Astrocyte (in vitro differentiated cells and primary cell): ENCODE measurements around the gene MARK4. TPM values are rescaled to one million over a fixed set of nuclear protein-coding genes. Genes with fewer than 3 reads are reported as not detected.

Experiments
- DNase-seq: peaks from one replicate; pipeline ENCODE4 v3.0.0-alpha.2; 2010; ENCODE audit warnings: low read depth
- FAIRE-seq: peaks from 2 replicates; lab custom pipeline; 2011; peaks lifted over from hg19 to GRCh38; lab: Jason Lieb, UNC
- H2AFZ ChIP-seq: 2 replicates; pipeline ENCODE4 v1.6.0; 2012; ENCODE audit warnings: low read depth, low read length, inconsistent platforms
- H3K27ac ChIP-seq: 2 replicates; pipeline ENCODE4 v1.5.1; 2011; ENCODE audit warnings: low read depth, low read length, inconsistent platforms
- H3K27me3 ChIP-seq: 2 replicates; pipeline ENCODE4 v1.6.0; 2011; ENCODE audit warnings: low read length, inconsistent platforms; ENCODE audit not compliant: insufficient read depth
- H3K36me3 ChIP-seq: 2 replicates; pipeline ENCODE4 v1.5.1; 2011; ENCODE audit warnings: low read length, inconsistent platforms; ENCODE audit not compliant: insufficient read depth
- H3K4me1 ChIP-seq: 2 replicates; pipeline ENCODE4 v1.5.1; 2011; ENCODE audit warnings: low read length, inconsistent platforms; ENCODE audit not compliant: insufficient read depth
- H3K4me2 ChIP-seq: 2 replicates; pipeline ENCODE4 v1.6.0; 2012; ENCODE audit warnings: low read length, inconsistent platforms
- H3K4me3 ChIP-seq: 2 replicates; pipeline ENCODE4 v1.5.1; 2011; ENCODE audit warnings: low read depth, mild to moderate bottlenecking, low read length, inconsistent platforms; ENCODE audit not compliant: insufficient read depth
- H3K79me2 ChIP-seq: 2 replicates; pipeline ENCODE4 v1.6.0; 2012; ENCODE audit warnings: mild to moderate bottlenecking, low read length, inconsistent platforms; ENCODE audit not compliant: insufficient read depth
- H3K9ac ChIP-seq: 2 replicates; pipeline ENCODE4 v1.6.0; 2012; ENCODE audit warnings: mild to moderate bottlenecking, low read length, inconsistent platforms
- H3K9me3 ChIP-seq: 2 replicates; pipeline ENCODE4 v1.5.1; 2012; ENCODE audit warnings: low read depth, mild to moderate bottlenecking, low read length, inconsistent platforms; ENCODE audit not compliant: insufficient read depth
- H4K20me1 ChIP-seq: 2 replicates; pipeline ENCODE4 v1.6.0; 2012; ENCODE audit warnings: low read length, inconsistent platforms; ENCODE audit not compliant: insufficient read depth
- H3K27ac Mint-ChIP-seq: one replicate; pipeline ENCODE4 v1.8.0; 2021; ENCODE audit warnings: mild to moderate bottlenecking, mixed read lengths; ENCODE audit not compliant: unreplicated experiment
- H3K27me3 Mint-ChIP-seq: one replicate; pipeline ENCODE4 v1.8.0; 2021; ENCODE audit warnings: low read depth, mixed read lengths; ENCODE audit not compliant: unreplicated experiment
- H3K36me3 Mint-ChIP-seq: one replicate; pipeline ENCODE4 v1.8.0; 2021; ENCODE audit warnings: low read depth, mixed read lengths; ENCODE audit not compliant: unreplicated experiment
- H3K4me1 Mint-ChIP-seq: one replicate; pipeline ENCODE4 v1.8.0; 2021; ENCODE audit warnings: low read depth, mixed read lengths; ENCODE audit not compliant: unreplicated experiment
- H3K4me3 Mint-ChIP-seq: one replicate; pipeline ENCODE4 v1.8.0; 2021; ENCODE audit warnings: mild to moderate bottlenecking, moderate library complexity, mixed read lengths; ENCODE audit not compliant: unreplicated experiment
- H3K9me3 Mint-ChIP-seq: one replicate; pipeline ENCODE4 v1.8.0; 2021; ENCODE audit warnings: mild to moderate bottlenecking, mixed read lengths; ENCODE audit not compliant: unreplicated experiment
- CTCF ChIP-seq: IDR thresholded peaks from 2 replicates; pipeline ENCODE4 v1.5.1; 2011; ENCODE audit warnings: low read depth, mild to moderate bottlenecking, inconsistent platforms, low read length, moderate library complexity; ENCODE audit not compliant: insufficient read depth
- EZH2 ChIP-seq: IDR thresholded peaks from 2 replicates; pipeline ENCODE4 v1.6.1; 2012; ENCODE audit warnings: mild to moderate bottlenecking, low read length, inconsistent platforms; ENCODE audit not compliant: insufficient read depth
- total RNA-seq: library from RNA; stranded (reverse); gene quantifications from 2 replicates; pipeline ENCODE4 v1.2.1, GENCODE V29; 2021

MARK4 gene
- total RNA-seq, 1 donor from 2014 or later: 61.0 TPM

- no peaks in the 10 kb centered on the region for H3K36me3 ChIP-seq
- no peaks in the 10 kb centered on the region for H3K9me3 ChIP-seq
- TF ChIP-seq CTCF: no peak
- TF ChIP-seq EZH2: no peak
- H3K27ac Mint-ChIP-seq: no peak overlapping the region
- H3K4me1 Mint-ChIP-seq: peaks cover 5% of the 10 kb centered on the region
- no peak for DNase-seq
- H3K9me3 Mint-ChIP-seq: peaks cover 8% of the 10 kb centered on the region
- no peaks in the 10 kb centered on the region for H4K20me1 ChIP-seq
- no peaks in the 10 kb centered on the region for H3K79me2 ChIP-seq
- no peaks in the 10 kb centered on the region for H3K4me1 ChIP-seq
- H3K27ac ChIP-seq: no peak overlapping the region
- H3K9ac ChIP-seq: no peak overlapping the region
- FAIRE-seq: no peak
- no peak overlapping the region for H3K4me3 ChIP-seq
- H3K4me3 Mint-ChIP-seq: no peak overlapping the region
- H3K36me3 Mint-ChIP-seq: peaks cover 10% of the 10 kb centered on the region
- H3K4me2 ChIP-seq: no peak overlapping the region
- peaks cover 31% of the 10 kb centered on the region for H3K27me3 Mint-ChIP-seq
- peaks cover 22% of the 10 kb centered on the region for H3K27me3 ChIP-seq
- H2AFZ ChIP-seq: no peak overlapping the region
Observed at GRCh38 chr19:45231891-45232290, 19.2 kb upstream of the MARK4 start.

- H3K4me3 ChIP-seq: no peak overlapping the region
- peak overlapping the region; percentile 4 for H2AFZ ChIP-seq
- no peaks in the 10 kb centered on the region for H3K9me3 ChIP-seq
- Mint-ChIP-seq H3K4me1 (peaks cover 5% of the 10 kb centered on the region), H3K27me3 (peaks cover 40% of the 10 kb centered on the region), H3K36me3 (peaks cover 10% of the 10 kb centered on the region), H3K27ac (no peak overlapping the region), H3K4me3 (peak overlapping the region; percentile 17), H3K9me3 (peaks cover 8% of the 10 kb centered on the region)
- H3K9ac ChIP-seq: no peak overlapping the region
- H4K20me1 ChIP-seq: no peaks in the 10 kb centered on the region
- no peak for TF ChIP-seq EZH2
- TF ChIP-seq CTCF: no peak
- H3K4me2 ChIP-seq: no peak overlapping the region
- no peaks in the 10 kb centered on the region for H3K4me1 ChIP-seq
- no peak for FAIRE-seq
- no peaks in the 10 kb centered on the region for H3K79me2 ChIP-seq
- no peaks in the 10 kb centered on the region for H3K36me3 ChIP-seq
- H3K27me3 ChIP-seq: peaks cover 30% of the 10 kb centered on the region
- H3K27ac ChIP-seq: no peak overlapping the region
- no peak for DNase-seq
Observed at GRCh38 chr19:45234089-45234869, 16.8 kb upstream of the MARK4 start.

GRCh38 chr19:45235485-45235884, 15.6 kb upstream of the MARK4 start:
- no peak overlapping the region for H3K4me3 Mint-ChIP-seq
- H3K4me3 ChIP-seq: no peak overlapping the region

More at GRCh38 chr19:45235485-45235884, 15.6 kb upstream of the MARK4 start:
- Histone ChIP-seq H3K27ac (no peak overlapping the region), H3K4me2 (no peak overlapping the region), H3K79me2 (no peaks in the 10 kb centered on the region), H4K20me1 (no peaks in the 10 kb centered on the region), H3K9ac (no peak overlapping the region), H2AFZ (no peak overlapping the region), H3K9me3 (no peaks in the 10 kb centered on the region), H3K27me3 (peaks cover 30% of the 10 kb centered on the region), H3K36me3 (no peaks in the 10 kb centered on the region), H3K4me1 (no peaks in the 10 kb centered on the region)
- H3K9me3 Mint-ChIP-seq: peaks cover 8% of the 10 kb centered on the region
- peaks cover 5% of the 10 kb centered on the region for H3K4me1 Mint-ChIP-seq
- DNase-seq (no peak), FAIRE-seq (no peak)
- H3K27me3 Mint-ChIP-seq: peaks cover 40% of the 10 kb centered on the region
- H3K27ac Mint-ChIP-seq: no peak overlapping the region
- peaks cover 10% of the 10 kb centered on the region for H3K36me3 Mint-ChIP-seq
- no peak for TF ChIP-seq CTCF
- no peak for TF ChIP-seq EZH2
